HEK293T (cell line): ENCODE data around the gene SUN3.

Experiments
- BHLHE40 ChIP-seq: fragments of 450-650 bp; IDR thresholded peaks from 2 replicates; pipeline ENCODE4 v1.6.1; 2016; ENCODE audit warnings: mild to moderate bottlenecking, moderate library complexity, borderline replicate concordance
- ELF4 ChIP-seq: fragments of 450-650 bp; IDR thresholded peaks from 2 replicates; pipeline ENCODE4 v1.6.1; 2017; ENCODE audit warnings: antibody characterized with exemption
- FOXA1 ChIP-seq: fragments of 450-650 bp; IDR thresholded peaks from 2 replicates; pipeline ENCODE4 v1.6.1; 2016; ENCODE audit warnings: mild to moderate bottlenecking
- FOXK2 ChIP-seq: fragments of 450-650 bp; IDR thresholded peaks from 2 replicates; pipeline ENCODE4 v1.6.1; 2016; ENCODE audit warnings: mild to moderate bottlenecking
- FOXM1 ChIP-seq: fragments of 450-650 bp; IDR thresholded peaks from 2 replicates; pipeline ENCODE4 v1.6.1; 2017; ENCODE audit warnings: mild to moderate bottlenecking, borderline replicate concordance
- L3MBTL2 ChIP-seq: fragments of 450-650 bp; conservative IDR thresholded peaks from 2 replicates; pipeline ENCODE4 v1.6.1; 2016; ENCODE audit warnings: mild to moderate bottlenecking
- LEF1 ChIP-seq: fragments of 450-650 bp; IDR thresholded peaks from 2 replicates; pipeline ENCODE4 v1.6.1; 2017; ENCODE audit warnings: mild to moderate bottlenecking, borderline replicate concordance
- NFRKB ChIP-seq: fragments of 450-650 bp; IDR thresholded peaks from 2 replicates; pipeline ENCODE4 v1.6.1; 2016; ENCODE audit warnings: mild to moderate bottlenecking, moderate library complexity
- PKNOX1 ChIP-seq: fragments of 450-650 bp; IDR thresholded peaks from 2 replicates; pipeline ENCODE4 v1.6.1; 2016
- SP1 ChIP-seq: fragments of 450-650 bp; IDR thresholded peaks from 2 replicates; pipeline ENCODE4 v1.6.1; 2017
- SUZ12 ChIP-seq: fragments of 450-650 bp; IDR thresholded peaks from 2 replicates; pipeline ENCODE4 v1.6.1; 2016; ENCODE audit warnings: mild to moderate bottlenecking
- TARDBP ChIP-seq: fragments of 450-650 bp; IDR thresholded peaks from 2 replicates; pipeline ENCODE4 v1.6.1; 2016
- ZNF384 ChIP-seq: fragments of 450-650 bp; IDR thresholded peaks from 2 replicates; pipeline ENCODE4 v1.6.1; 2016

- TF ChIP-seq BHLHE40 (no peak), PKNOX1 (no peak), ELF4 (no peak), FOXM1 (no peak), FOXK2 (no peak), ZNF384 (no peak), NFRKB (no peak), SUZ12 (no peak), FOXA1 (no peak), LEF1 (no peak), SP1 (no peak), TARDBP (no peak), L3MBTL2 (no peak)
Observed at GRCh38 chr7:48074204-48074654, 45.3 kb upstream of the SUN3 start.
